T-helper 1 cell treated with Interleukin-12 subunit alpha and Interleukin-12 subunit beta and Interleukin-4 antibody, amounts not matched to agents 30 μg/mL and 1 μg/mL, for 36 hours (primary cell): ENCODE results near the gene NCBP3.

Experiments
- H3K27ac Mint-ChIP-seq: one replicate; pipeline ENCODE4 v1.8.0; 2021; ENCODE audit warnings: mild to moderate bottlenecking, mixed read lengths
- H3K27me3 Mint-ChIP-seq: one replicate; pipeline ENCODE4 v1.8.0; 2021; ENCODE audit warnings: low read depth, mixed read lengths
- H3K36me3 Mint-ChIP-seq: one replicate; pipeline ENCODE4 v1.8.0; 2021; ENCODE audit warnings: low read depth, mixed read lengths
- H3K4me1 Mint-ChIP-seq: one replicate; pipeline ENCODE4 v1.8.0; 2021; ENCODE audit warnings: low read depth, mixed read lengths
- H3K4me3 Mint-ChIP-seq: one replicate; pipeline ENCODE4 v1.8.0; 2021; ENCODE audit warnings: mild to moderate bottlenecking, moderate library complexity, mixed read lengths
- H3K9me3 Mint-ChIP-seq: one replicate; pipeline ENCODE4 v1.8.0; 2021; ENCODE audit warnings: mixed read lengths

Gene NCBP3

DNA sequence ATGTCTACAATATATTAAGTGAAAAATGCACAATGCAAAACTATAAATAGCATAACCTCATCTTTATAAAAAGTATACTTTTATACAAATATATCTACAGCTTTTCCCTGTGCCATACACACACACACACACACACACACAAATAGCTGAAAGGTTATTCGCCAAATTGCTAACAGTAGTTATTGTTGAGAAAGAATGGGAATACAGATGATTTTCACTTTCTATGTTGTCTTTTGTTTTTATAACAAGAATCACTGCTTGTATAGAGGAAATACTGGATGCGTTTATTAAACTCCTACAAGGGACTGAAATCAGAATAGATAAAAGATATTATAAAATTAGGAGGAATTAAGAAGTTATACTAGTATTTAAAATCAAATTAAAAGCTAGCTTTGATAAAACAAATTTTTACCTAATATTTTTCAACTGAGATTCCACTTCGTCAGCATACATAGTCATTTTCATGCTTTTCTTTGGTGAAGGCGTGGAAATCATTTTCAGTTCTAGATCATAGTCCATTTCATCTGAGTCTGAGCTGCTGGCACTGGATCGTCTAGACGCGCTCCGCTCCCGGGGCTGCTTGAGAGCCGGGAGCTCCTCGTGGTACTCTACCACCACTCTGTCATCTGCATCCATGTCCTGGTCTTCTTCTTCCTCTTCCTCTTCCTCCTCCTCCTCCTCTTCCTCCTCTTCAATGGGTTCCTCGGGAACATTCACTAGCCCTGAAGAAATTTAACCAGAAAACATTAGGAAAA is 28.0 kb downstream of the NCBP3 start:
- no peak overlapping the region for H3K27ac Mint-ChIP-seq
- H3K27me3 Mint-ChIP-seq: no peaks in the 10 kb centered on the region
- H3K4me1 Mint-ChIP-seq: peaks cover 6% of the 10 kb centered on the region
- H3K9me3 Mint-ChIP-seq: no peaks in the 10 kb centered on the region
- peaks cover 46% of the 10 kb centered on the region for H3K36me3 Mint-ChIP-seq
- no peak overlapping the region for H3K4me3 Mint-ChIP-seq

DNA sequence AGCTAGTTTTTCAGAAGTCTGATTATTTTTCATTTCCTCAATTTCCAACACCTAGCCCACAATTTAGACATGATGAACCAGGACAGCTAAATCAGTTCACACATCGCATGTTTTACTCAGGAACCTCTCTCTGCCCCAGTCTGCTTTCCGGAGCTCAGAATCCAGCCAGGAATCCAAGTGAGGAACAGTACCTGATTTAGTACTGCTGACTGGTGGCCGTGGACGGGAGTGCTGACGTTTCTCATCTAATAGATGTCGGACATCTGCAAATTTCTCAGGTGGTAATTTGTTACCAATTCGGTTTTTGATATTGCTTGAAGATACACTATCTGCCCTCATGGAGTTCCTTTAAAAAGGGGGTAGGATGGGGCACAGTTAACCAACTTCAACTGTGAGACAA is 30.1 kb downstream of the NCBP3 start:
- H3K4me1 Mint-ChIP-seq: peaks cover 6% of the 10 kb centered on the region
- no peak overlapping the region for H3K4me3 Mint-ChIP-seq
- H3K27me3 Mint-ChIP-seq: no peaks in the 10 kb centered on the region
- H3K9me3 Mint-ChIP-seq: no peaks in the 10 kb centered on the region
- peaks cover 35% of the 10 kb centered on the region for H3K36me3 Mint-ChIP-seq
- no peak overlapping the region for H3K27ac Mint-ChIP-seq

GRCh38 chr17:3815122-3815521 is 30.9 kb downstream of the NCBP3 start:
- H3K9me3 Mint-ChIP-seq: no peaks in the 10 kb centered on the region
- H3K4me3 Mint-ChIP-seq: no peak overlapping the region
- peaks cover 31% of the 10 kb centered on the region for H3K36me3 Mint-ChIP-seq
- H3K27me3 Mint-ChIP-seq: no peaks in the 10 kb centered on the region
- H3K4me1 Mint-ChIP-seq: peaks cover 6% of the 10 kb centered on the region
- no peak overlapping the region for H3K27ac Mint-ChIP-seq

GRCh38 chr17:3814361-3814760 is 31.7 kb downstream of the NCBP3 start:
- no peak overlapping the region for H3K27ac Mint-ChIP-seq
- peaks cover 11% of the 10 kb centered on the region for H3K4me1 Mint-ChIP-seq
- H3K4me3 Mint-ChIP-seq: no peak overlapping the region
- H3K36me3 Mint-ChIP-seq: peaks cover 35% of the 10 kb centered on the region
- H3K9me3 Mint-ChIP-seq: no peaks in the 10 kb centered on the region
- no peaks in the 10 kb centered on the region for H3K27me3 Mint-ChIP-seq

DNA sequence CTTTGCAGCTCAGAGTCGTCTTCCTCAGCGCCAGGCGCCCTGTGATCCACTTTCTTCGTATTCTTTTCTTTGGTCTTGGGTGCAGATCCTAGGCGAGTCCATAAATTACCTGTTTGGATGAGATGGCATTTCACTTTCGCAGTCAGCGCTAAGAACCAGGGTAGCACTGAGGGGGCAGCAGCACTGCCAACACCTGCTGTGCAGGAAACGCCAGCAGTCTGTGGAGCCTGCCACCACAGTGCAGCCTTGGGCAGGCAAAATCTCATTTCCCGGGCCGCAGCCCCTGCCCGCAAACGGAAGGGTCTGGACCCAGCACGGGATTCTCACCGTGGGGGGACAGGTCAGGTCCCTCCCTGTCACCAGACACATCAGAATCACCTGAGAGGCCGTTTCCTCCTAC is 32.9 kb downstream of the NCBP3 start:
- peaks cover 9% of the 10 kb centered on the region for H3K4me1 Mint-ChIP-seq
- H3K27ac Mint-ChIP-seq: no peak overlapping the region
- H3K36me3 Mint-ChIP-seq: peaks cover 31% of the 10 kb centered on the region
- no peak overlapping the region for H3K4me3 Mint-ChIP-seq
- H3K9me3 Mint-ChIP-seq: no peaks in the 10 kb centered on the region
- H3K27me3 Mint-ChIP-seq: no peaks in the 10 kb centered on the region

DNA sequence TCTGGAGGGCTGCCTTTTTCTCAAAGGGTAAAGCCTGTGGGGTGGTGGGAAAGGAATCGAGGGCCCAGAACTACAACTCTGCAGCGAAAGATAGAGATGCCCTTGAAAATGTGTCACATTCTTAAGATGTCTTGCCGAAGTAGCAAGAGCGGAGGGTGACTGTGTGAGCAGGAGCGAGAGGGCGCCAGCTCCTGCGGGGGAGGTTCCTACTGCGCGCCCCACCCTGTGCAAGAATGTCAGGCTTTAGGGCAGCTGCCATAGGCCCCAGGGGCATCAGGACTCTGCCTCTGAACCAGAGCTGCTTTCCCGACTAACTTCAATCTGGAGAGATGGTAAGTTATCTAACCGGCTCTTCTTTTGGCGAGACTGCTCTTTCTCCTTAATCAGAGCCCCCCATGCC is 33.3 kb downstream of the NCBP3 start:
- Mint-ChIP-seq H3K4me3 (no peak overlapping the region), H3K4me1 (peaks cover 9% of the 10 kb centered on the region), H3K36me3 (peaks cover 34% of the 10 kb centered on the region), H3K27ac (no peak overlapping the region), H3K27me3 (no peaks in the 10 kb centered on the region), H3K9me3 (no peaks in the 10 kb centered on the region)

DNA sequence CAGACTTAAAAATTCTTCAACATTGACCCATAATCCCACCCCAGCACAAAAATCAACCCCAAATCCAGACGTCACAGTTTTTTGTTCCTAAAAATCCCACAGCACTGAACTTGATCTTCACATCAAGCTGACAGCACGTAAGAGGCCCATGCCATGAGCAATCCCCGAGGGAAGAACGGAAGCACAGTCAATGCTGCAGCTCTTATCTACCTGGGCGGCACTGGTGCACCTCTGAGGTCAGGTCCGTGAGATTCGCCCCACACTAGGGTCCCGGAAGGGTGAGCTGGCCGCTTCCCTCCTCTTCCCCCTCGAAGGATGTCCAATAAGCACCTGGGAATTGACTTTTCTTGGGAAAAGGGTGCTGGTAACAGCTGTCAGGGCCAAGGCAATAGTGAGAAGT is 33.8 kb downstream of the NCBP3 start:
- Mint-ChIP-seq H3K9me3 (no peaks in the 10 kb centered on the region), H3K4me3 (no peak overlapping the region), H3K36me3 (peaks cover 35% of the 10 kb centered on the region), H3K27ac (no peak overlapping the region), H3K4me1 (peaks cover 9% of the 10 kb centered on the region), H3K27me3 (no peaks in the 10 kb centered on the region)

GRCh38 chr17:3810019-3810418 is 36.0 kb downstream of the NCBP3 start:
- Mint-ChIP-seq H3K9me3 (no peaks in the 10 kb centered on the region), H3K27ac (no peak overlapping the region), H3K4me3 (no peak overlapping the region), H3K27me3 (no peaks in the 10 kb centered on the region), H3K4me1 (peaks cover 11% of the 10 kb centered on the region), H3K36me3 (peaks cover 34% of the 10 kb centered on the region)

DNA sequence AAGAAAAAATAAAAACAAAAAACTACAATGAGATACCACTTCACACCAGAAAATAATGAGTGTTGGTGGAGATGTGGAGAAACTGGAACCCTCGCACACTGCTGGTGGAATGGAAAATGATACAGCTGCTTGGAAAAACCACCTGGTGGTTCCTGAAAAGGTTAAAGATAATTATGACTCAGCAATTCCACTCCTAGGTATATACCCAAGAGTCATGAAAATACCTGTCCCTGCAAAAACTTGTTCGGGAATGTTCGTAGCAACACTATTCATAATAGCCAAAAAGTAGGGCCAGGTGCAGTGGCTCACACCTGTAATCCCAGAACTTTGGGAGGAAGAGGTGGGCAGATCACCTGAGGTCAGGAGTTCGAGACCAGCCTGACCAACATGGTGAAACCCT is 36.9 kb downstream of the NCBP3 start:
- H3K36me3 Mint-ChIP-seq: peaks cover 27% of the 10 kb centered on the region
- peaks cover 11% of the 10 kb centered on the region for H3K4me1 Mint-ChIP-seq
- no peaks in the 10 kb centered on the region for H3K9me3 Mint-ChIP-seq
- H3K27ac Mint-ChIP-seq: no peak overlapping the region
- no peaks in the 10 kb centered on the region for H3K27me3 Mint-ChIP-seq
- H3K4me3 Mint-ChIP-seq: no peak overlapping the region

DNA sequence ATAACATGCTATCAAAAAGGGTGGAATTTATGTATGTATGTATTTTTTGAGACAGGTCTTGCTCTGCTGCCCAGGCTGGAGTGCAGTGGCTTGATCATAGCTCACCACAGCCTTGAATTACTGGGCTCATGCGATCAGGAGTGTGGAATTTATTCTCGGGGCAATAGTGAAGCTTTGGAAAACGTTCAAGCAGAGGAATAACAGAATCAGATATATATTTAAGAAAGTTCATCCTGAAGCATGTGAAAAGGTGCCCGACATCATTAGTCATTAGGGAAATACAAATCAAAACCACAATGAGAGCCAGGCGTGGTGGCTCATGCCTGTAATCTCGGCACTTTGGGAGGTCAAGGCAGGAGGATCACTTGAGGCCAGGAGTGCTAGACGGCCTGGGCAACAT is 37.3 kb downstream of the NCBP3 start:
- Mint-ChIP-seq H3K27ac (no peak overlapping the region), H3K36me3 (peaks cover 26% of the 10 kb centered on the region), H3K27me3 (no peaks in the 10 kb centered on the region), H3K4me1 (peaks cover 11% of the 10 kb centered on the region), H3K9me3 (no peaks in the 10 kb centered on the region), H3K4me3 (no peak overlapping the region)

DNA sequence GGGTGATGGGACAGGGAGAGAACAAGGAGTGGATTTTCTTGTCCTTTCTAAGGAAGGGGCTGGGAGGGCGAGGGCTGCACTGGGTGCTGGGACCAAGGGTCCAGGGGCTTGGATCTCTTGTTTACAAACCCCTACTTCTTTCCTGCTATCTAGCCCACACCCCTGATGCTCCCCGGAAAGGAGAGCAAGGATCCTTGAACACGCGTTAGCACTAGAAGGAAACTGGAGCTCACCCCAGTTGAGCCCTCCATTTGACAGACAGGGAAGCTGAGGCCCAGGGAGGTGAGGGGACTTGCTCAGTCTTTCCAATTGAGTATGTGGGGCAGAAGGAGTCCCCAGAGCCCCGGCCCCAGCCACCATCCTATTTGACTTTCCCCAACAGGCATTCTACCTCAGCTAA is 40.5 kb downstream of the NCBP3 start:
- no peak overlapping the region for H3K27ac Mint-ChIP-seq
- H3K4me1 Mint-ChIP-seq: peaks cover 12% of the 10 kb centered on the region

DNA sequence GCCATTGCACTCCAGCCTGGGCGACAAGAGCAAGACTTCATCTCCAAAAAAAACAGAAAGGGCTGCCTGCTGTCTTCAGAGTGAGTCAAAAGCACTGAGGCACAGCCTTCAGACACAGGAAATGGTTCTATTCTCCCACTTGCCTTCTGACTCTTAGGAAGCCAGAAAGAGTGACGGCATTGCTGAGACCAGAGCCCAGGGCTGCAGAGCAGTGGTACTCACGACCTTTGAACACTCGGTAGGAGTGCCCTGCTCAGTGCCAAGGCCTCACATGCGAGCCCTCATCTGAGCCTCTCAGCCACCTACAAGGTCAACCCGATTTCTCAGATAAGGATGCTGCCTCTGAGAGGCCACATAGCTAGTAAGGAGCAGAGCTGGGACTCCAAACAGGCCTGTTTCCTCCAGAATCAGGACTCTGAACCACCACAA is 41.5 kb downstream of the NCBP3 start:
- Mint-ChIP-seq H3K4me1 (peaks cover 7% of the 10 kb centered on the region), H3K27ac (peak overlapping the region; percentile 59), H3K9me3 (no peaks in the 10 kb centered on the region), H3K36me3 (peaks cover 16% of the 10 kb centered on the region), H3K27me3 (no peaks in the 10 kb centered on the region), H3K4me3 (no peak overlapping the region)

More for the DNA sequence above, 40.5 kb downstream of the NCBP3 start:
- Mint-ChIP-seq H3K36me3 (peaks cover 20% of the 10 kb centered on the region), H3K9me3 (no peaks in the 10 kb centered on the region), H3K4me3 (no peak overlapping the region), H3K27me3 (no peaks in the 10 kb centered on the region)

DNA sequence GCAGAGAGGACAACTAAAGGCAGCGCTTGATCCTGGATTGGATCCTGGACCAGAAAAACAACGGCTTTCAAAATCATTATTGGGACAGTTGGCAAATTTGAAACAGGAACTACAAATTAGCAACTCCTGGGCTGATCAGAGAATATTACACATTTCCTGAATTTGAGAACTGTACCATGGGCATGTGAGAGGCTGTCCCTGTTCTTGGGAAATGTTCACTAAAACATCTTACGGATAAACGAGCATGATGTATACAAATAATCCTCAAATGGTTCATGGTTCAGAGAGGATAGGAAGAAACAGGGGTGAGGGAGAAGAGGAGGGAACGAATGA is 42.8 kb downstream of the NCBP3 start:
- no peak overlapping the region for H3K4me3 Mint-ChIP-seq
- H3K27ac Mint-ChIP-seq: no peak overlapping the region
- H3K27me3 Mint-ChIP-seq: no peaks in the 10 kb centered on the region
- peaks cover 9% of the 10 kb centered on the region for H3K4me1 Mint-ChIP-seq
- H3K36me3 Mint-ChIP-seq: peaks cover 11% of the 10 kb centered on the region
- H3K9me3 Mint-ChIP-seq: no peaks in the 10 kb centered on the region

GRCh38 chr17:3802461-3803307 is 43.4 kb downstream of the NCBP3 start:
- H3K4me3 Mint-ChIP-seq: no peak overlapping the region
- no peaks in the 10 kb centered on the region for H3K9me3 Mint-ChIP-seq
- H3K27ac Mint-ChIP-seq: no peak overlapping the region
- H3K27me3 Mint-ChIP-seq: no peaks in the 10 kb centered on the region
- H3K36me3 Mint-ChIP-seq: peaks cover 8% of the 10 kb centered on the region
- H3K4me1 Mint-ChIP-seq: peaks cover 9% of the 10 kb centered on the region

- no peaks in the 10 kb centered on the region for H3K27me3 Mint-ChIP-seq
- H3K36me3 Mint-ChIP-seq: peaks cover 2% of the 10 kb centered on the region
- H3K9me3 Mint-ChIP-seq: no peaks in the 10 kb centered on the region
- no peak overlapping the region for H3K27ac Mint-ChIP-seq
- no peak overlapping the region for H3K4me3 Mint-ChIP-seq
- peaks cover 10% of the 10 kb centered on the region for H3K4me1 Mint-ChIP-seq
Measured at GRCh38 chr17:3801792-3802191, 44.3 kb downstream of the NCBP3 start.
